ENCODE results near the gene UBE2C. TPM values are rescaled to one million over a fixed set of nuclear protein-coding genes. Genes with fewer than 3 reads are reported as not detected.

UBE2C gene
- total RNA-seq, 1 experiment from 2014 or later, result 249 TPM

DNA sequence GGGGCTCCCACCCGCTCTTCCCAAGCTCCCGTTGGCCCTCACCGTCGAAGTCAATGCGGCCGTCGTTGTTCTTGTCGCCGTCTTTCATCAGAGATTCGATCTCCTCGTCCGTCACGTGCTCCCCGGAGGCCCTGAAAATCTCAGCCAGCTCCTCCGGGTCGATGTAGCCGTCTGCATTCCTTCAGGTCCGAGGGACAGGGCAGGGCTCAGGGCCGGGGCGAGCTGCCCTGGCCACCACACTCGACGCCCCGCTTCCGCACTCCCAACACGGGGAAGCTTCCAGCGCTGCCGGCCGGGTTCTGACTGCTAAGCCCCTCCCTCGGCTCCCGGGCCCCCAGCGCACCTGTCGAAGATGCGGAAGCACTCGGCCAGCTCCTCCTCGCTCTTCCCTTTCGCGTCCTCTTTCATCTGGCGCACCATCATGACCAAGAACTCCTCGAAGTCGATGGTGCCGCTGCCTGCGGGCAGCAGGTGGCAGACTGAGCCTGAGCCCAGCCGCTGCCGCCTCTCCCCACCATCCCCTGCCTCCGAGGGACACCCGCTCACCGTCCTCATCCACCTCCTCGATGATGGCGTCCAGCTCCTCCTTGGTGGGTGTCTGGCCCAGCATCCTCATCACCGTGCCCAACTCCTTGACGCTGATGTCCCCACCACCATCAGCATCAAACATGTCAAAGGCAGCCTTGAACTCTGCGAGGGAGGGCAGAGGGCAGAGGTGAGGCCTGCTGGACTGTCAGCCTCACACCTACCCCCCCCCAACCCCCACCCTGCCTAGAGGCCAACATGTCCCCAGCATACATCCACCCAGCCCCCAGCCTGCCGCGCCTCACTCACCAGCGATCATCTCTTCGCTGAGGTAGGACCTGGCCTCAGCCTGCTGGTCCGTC, 11.7 kb downstream of the UBE2C start (continued):
- TF ChIP-seq, protein P1, sequence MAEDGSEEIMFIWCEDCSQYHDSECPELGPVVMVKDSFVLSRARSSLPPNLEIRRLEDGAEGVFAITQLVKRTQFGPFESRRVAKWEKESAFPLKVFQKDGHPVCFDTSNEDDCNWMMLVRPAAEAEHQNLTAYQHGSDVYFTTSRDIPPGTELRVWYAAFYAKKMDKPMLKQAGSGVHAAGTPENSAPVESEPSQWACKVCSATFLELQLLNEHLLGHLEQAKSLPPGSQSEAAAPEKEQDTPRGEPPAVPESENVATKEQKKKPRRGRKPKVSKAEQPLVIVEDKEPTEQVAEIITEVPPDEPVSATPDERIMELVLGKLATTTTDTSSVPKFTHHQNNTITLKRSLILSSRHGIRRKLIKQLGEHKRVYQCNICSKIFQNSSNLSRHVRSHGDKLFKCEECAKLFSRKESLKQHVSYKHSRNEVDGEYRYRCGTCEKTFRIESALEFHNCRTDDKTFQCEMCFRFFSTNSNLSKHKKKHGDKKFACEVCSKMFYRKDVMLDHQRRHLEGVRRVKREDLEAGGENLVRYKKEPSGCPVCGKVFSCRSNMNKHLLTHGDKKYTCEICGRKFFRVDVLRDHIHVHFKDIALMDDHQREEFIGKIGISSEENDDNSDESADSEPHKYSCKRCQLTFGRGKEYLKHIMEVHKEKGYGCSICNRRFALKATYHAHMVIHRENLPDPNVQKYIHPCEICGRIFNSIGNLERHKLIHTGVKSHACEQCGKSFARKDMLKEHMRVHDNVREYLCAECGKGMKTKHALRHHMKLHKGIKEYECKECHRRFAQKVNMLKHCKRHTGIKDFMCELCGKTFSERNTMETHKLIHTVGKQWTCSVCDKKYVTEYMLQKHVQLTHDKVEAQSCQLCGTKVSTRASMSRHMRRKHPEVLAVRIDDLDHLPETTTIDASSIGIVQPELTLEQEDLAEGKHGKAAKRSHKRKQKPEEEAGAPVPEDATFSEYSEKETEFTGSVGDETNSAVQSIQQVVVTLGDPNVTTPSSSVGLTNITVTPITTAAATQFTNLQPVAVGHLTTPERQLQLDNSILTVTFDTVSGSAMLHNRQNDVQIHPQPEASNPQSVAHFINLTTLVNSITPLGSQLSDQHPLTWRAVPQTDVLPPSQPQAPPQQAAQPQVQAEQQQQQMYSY (CRISPR knock-in tag; IDR thresholded peaks at IDR 0.05), result no peak
- TF ChIP-seq, protein P2, sequence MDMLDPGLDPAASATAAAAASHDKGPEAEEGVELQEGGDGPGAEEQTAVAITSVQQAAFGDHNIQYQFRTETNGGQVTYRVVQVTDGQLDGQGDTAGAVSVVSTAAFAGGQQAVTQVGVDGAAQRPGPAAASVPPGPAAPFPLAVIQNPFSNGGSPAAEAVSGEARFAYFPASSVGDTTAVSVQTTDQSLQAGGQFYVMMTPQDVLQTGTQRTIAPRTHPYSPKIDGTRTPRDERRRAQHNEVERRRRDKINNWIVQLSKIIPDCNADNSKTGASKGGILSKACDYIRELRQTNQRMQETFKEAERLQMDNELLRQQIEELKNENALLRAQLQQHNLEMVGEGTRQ (CRISPR knock-in tag; IDR thresholded peaks at IDR 0.05), result peak; percentile 72
- TF ChIP-seq SMAD3 (CRISPR knock-in tag; IDR thresholded peaks at IDR 0.05; ENCODE audit: borderline replicate concordance) (peak; percentile 88; the same call in 1 of the 2 replicates), ZBTB21 (CRISPR knock-in tag; IDR thresholded peaks at IDR 0.05; ENCODE audit: borderline replicate concordance) (peak; percentile 77; the same call in 1 of the 2 replicates), CBFB (CRISPR knock-in tag; IDR thresholded peaks at IDR 0.05; ENCODE audit: low read depth) (0 out of 2 replicates have a peak, but pooled peaks have one; percentile 25), CREM (CRISPR knock-in tag; IDR thresholded peaks at IDR 0.05) (no peak; the same call in 1 of the 2 replicates), RELA (CRISPR knock-in tag; IDR thresholded peaks at IDR 0.05; ENCODE audit: borderline replicate concordance) (peak; percentile 79; the same call in 1 of the 2 replicates), HMGA2 (CRISPR knock-in tag; IDR thresholded peaks at IDR 0.05) (no peak), ZNF423 (CRISPR knock-in tag; IDR thresholded peaks at IDR 0.05) (no peak), TEAD1 (CRISPR knock-in tag; IDR thresholded peaks at IDR 0.05) (0 out of 2 replicates have a peak, but pooled peaks have one; percentile 27), PRRX2 (CRISPR knock-in tag; IDR thresholded peaks at IDR 0.05) (no peak)
- TF ChIP-seq, protein P3, sequence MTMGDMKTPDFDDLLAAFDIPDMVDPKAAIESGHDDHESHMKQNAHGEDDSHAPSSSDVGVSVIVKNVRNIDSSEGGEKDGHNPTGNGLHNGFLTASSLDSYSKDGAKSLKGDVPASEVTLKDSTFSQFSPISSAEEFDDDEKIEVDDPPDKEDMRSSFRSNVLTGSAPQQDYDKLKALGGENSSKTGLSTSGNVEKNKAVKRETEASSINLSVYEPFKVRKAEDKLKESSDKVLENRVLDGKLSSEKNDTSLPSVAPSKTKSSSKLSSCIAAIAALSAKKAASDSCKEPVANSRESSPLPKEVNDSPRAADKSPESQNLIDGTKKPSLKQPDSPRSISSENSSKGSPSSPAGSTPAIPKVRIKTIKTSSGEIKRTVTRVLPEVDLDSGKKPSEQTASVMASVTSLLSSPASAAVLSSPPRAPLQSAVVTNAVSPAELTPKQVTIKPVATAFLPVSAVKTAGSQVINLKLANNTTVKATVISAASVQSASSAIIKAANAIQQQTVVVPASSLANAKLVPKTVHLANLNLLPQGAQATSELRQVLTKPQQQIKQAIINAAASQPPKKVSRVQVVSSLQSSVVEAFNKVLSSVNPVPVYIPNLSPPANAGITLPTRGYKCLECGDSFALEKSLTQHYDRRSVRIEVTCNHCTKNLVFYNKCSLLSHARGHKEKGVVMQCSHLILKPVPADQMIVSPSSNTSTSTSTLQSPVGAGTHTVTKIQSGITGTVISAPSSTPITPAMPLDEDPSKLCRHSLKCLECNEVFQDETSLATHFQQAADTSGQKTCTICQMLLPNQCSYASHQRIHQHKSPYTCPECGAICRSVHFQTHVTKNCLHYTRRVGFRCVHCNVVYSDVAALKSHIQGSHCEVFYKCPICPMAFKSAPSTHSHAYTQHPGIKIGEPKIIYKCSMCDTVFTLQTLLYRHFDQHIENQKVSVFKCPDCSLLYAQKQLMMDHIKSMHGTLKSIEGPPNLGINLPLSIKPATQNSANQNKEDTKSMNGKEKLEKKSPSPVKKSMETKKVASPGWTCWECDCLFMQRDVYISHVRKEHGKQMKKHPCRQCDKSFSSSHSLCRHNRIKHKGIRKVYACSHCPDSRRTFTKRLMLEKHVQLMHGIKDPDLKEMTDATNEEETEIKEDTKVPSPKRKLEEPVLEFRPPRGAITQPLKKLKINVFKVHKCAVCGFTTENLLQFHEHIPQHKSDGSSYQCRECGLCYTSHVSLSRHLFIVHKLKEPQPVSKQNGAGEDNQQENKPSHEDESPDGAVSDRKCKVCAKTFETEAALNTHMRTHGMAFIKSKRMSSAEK (CRISPR knock-in tag; IDR thresholded peaks at IDR 0.05; ENCODE audit: borderline replicate concordance), result no peak
- TF ChIP-seq, protein P4, sequence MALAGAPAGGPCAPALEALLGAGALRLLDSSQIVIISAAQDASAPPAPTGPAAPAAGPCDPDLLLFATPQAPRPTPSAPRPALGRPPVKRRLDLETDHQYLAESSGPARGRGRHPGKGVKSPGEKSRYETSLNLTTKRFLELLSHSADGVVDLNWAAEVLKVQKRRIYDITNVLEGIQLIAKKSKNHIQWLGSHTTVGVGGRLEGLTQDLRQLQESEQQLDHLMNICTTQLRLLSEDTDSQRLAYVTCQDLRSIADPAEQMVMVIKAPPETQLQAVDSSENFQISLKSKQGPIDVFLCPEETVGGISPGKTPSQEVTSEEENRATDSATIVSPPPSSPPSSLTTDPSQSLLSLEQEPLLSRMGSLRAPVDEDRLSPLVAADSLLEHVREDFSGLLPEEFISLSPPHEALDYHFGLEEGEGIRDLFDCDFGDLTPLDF (CRISPR knock-in tag; IDR thresholded peaks at IDR 0.05), result no peak
- TF ChIP-seq, protein P5, sequence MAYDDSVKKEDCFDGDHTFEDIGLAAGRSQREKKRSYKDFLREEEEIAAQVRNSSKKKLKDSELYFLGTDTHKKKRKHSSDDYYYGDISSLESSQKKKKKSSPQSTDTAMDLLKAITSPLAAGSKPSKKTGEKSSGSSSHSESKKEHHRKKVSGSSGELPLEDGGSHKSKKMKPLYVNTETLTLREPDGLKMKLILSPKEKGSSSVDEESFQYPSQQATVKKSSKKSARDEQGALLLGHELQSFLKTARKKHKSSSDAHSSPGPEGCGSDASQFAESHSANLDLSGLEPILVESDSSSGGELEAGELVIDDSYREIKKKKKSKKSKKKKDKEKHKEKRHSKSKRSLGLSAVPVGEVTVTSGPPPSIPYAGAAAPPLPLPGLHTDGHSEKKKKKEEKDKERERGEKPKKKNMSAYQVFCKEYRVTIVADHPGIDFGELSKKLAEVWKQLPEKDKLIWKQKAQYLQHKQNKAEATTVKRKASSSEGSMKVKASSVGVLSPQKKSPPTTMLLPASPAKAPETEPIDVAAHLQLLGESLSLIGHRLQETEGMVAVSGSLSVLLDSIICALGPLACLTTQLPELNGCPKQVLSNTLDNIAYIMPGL (CRISPR knock-in tag; IDR thresholded peaks at IDR 0.05), result no peak
- TF ChIP-seq, protein P6, sequence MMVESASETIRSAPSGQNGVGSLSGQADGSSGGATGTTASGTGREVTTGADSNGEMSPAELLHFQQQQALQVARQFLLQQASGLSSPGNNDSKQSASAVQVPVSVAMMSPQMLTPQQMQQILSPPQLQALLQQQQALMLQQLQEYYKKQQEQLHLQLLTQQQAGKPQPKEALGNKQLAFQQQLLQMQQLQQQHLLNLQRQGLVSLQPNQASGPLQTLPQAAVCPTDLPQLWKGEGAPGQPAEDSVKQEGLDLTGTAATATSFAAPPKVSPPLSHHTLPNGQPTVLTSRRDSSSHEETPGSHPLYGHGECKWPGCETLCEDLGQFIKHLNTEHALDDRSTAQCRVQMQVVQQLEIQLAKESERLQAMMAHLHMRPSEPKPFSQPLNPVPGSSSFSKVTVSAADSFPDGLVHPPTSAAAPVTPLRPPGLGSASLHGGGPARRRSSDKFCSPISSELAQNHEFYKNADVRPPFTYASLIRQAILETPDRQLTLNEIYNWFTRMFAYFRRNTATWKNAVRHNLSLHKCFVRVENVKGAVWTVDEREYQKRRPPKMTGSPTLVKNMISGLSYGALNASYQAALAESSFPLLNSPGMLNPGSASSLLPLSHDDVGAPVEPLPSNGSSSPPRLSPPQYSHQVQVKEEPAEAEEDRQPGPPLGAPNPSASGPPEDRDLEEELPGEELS (CRISPR knock-in tag; IDR thresholded peaks at IDR 0.05), result peak; percentile 34; the same call in 1 of the 2 replicates
